Measurements from ENCODE around the gene EGFL7.

DNA sequence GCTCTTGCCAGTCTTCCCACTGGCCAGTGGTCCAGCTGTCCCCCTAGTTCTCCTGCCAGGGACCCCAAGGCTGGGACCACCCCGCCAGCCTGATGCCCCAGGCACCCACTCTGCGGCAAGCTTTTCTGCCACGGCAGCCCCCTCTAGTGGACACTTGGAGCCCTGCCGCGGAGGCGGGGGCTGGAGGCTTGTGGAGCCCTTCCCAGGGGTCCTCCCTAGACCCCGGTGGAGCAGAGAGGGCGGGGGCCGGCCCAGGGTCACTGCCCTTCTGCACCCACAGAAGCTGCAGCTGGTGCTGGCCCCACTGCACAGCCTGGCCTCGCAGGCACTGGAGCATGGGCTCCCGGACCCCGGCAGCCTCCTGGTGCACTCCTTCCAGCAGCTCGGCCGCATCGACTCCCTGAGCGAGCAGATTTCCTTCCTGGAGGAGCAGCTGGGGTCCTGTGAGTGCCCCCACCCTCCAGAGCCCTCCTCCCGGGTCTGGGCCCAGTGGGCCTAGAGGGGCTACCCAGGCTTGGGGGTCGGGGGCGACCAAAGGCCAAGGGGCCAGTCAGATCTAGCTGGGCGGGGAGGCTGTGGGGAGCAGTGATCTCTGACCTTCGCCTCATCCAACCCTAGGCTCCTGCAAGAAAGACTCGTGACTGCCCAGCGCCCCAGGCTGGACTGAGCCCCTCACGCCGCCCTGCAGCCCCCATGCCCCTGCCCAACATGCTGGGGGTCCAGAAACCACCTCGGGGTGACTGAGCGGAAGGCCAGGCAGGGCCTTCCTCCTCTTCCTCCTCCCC is 9.1 kb downstream of the EGFL7 start:
- TF ChIP-seq, protein P1, sequence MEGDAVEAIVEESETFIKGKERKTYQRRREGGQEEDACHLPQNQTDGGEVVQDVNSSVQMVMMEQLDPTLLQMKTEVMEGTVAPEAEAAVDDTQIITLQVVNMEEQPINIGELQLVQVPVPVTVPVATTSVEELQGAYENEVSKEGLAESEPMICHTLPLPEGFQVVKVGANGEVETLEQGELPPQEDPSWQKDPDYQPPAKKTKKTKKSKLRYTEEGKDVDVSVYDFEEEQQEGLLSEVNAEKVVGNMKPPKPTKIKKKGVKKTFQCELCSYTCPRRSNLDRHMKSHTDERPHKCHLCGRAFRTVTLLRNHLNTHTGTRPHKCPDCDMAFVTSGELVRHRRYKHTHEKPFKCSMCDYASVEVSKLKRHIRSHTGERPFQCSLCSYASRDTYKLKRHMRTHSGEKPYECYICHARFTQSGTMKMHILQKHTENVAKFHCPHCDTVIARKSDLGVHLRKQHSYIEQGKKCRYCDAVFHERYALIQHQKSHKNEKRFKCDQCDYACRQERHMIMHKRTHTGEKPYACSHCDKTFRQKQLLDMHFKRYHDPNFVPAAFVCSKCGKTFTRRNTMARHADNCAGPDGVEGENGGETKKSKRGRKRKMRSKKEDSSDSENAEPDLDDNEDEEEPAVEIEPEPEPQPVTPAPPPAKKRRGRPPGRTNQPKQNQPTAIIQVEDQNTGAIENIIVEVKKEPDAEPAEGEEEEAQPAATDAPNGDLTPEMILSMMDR (IDR thresholded peaks at IDR 0.05 in 8 of 11, conservative IDR thresholded peaks at IDR 0.05 in 3 of 11) = peak; percentile 49 to 92 (median 82)
- TF ChIP-seq POLR2AphosphoS5 (IDR thresholded peaks at IDR 0.05) = peak; percentile 51 to 75 (median 68)
- TF ChIP-seq POLR2A (IDR thresholded peaks at IDR 0.05) = no peak
